DND-41 (cell line): Measurements from ENCODE around the gene ZNF217.
"Not testable (repeated sequence)": the region's sequence is repeated elsewhere in the genome, so short reads cannot be mapped to it uniquely, and the experiment has no call there.

Experiments used
- EZH2 ChIP-seq: IDR thresholded peaks from 3 replicates; pipeline ENCODE4 v1.6.1; 2012; ENCODE audit warnings: borderline replicate concordance, low read depth, mild to moderate bottlenecking, moderate library complexity, low read length, inconsistent platforms; ENCODE audit not compliant: severe bottlenecking
- TF ChIP-seq, protein P1 (sequence below): IDR thresholded peaks from 2 replicates; pipeline ENCODE4 v1.5.1; 2012; ENCODE audit warnings: borderline replicate concordance, low read length, moderate library complexity, mild to moderate bottlenecking; ENCODE audit not compliant: poor library complexity, severe bottlenecking; ENCODE audit errors: extremely low read depth

DNA sequence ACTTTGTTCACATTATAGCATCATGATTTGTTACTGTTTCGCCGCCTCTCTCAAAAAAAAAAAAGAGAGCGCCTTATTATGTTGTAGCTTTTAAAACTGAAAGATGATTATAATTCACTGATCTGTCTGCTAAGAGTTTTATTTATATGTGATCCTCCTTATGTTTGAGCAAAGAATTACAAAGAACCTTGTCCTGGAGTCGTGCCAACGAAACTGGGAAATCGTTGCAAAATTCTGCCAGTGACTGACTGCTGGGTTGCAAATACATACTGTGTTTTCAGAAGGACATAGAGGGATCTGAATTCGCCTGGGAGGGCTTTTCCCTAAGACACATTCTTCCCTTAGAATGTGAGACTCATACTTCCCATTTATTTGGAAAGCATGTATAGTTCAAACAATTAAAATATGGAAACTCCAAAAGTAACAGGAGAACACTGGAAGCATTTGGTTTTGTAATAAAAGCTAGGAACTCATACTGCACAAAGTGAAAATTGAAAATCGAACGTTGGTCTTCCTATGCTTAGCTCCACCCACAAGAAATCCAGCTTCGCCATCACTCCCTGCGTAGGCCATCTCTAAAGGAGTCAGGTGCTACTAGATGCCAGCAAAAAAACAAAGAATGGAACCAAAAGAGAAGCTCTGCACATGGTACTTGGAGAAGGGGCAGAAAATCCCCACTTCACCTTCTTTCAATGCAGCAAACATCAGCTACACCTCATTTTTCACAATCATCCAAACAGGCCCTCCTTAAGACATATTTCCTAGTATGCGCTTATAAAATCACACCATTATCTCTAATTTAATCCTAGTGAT lies 2.8 kb upstream of the ZNF217 start:
- not testable (repeated sequence) for TF ChIP-seq EZH2
- TF ChIP-seq, protein P1, sequence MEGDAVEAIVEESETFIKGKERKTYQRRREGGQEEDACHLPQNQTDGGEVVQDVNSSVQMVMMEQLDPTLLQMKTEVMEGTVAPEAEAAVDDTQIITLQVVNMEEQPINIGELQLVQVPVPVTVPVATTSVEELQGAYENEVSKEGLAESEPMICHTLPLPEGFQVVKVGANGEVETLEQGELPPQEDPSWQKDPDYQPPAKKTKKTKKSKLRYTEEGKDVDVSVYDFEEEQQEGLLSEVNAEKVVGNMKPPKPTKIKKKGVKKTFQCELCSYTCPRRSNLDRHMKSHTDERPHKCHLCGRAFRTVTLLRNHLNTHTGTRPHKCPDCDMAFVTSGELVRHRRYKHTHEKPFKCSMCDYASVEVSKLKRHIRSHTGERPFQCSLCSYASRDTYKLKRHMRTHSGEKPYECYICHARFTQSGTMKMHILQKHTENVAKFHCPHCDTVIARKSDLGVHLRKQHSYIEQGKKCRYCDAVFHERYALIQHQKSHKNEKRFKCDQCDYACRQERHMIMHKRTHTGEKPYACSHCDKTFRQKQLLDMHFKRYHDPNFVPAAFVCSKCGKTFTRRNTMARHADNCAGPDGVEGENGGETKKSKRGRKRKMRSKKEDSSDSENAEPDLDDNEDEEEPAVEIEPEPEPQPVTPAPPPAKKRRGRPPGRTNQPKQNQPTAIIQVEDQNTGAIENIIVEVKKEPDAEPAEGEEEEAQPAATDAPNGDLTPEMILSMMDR = not testable (repeated sequence)
